Measurements from ENCODE around the gene COL6A6.

- TF ChIP-seq CTCF (IDR thresholded peaks at IDR 0.05) (no peak), POLR2A (IDR thresholded peaks at IDR 0.05) (no peak)
Observed at GRCh38 chr3:130533247-130533646, 16.3 kb downstream of the COL6A6 start.

Measured in prostate gland (tissue), 2 donors.